Large intestine (tissue), 12 donors: ENCODE data around the gene OR10H2. TPM values are rescaled to one million over a fixed set of nuclear protein-coding genes. Genes with fewer than 3 reads are reported as not detected.
A peak's percentile ranks its signal among the peaks of the same experiment; 100 is the strongest.
"Not testable (repeated sequence)": the region's sequence is repeated elsewhere in the genome, so short reads cannot be mapped to it uniquely, and the experiment has no call there.

ENCODE experiments used
- DNase-seq, 2 donors: peaks; one replicate each; pipeline versions ENCODE4 v3.0.0 to v3.0.0-alpha.2; 2013
- H3K27ac ChIP-seq: one replicate; pipeline ENCODE4 v1.5.1; 2013; ENCODE audit warnings: low read length
- H3K27me3 ChIP-seq: 2 replicates; pipeline ENCODE4 v1.6.1; 2013; ENCODE audit warnings: low read length; ENCODE audit not compliant: control insufficient read depth, insufficient read depth
- H3K36me3 ChIP-seq: 2 replicates; pipeline ENCODE4 v1.6.1; 2013; ENCODE audit warnings: low read length; ENCODE audit not compliant: control insufficient read depth, insufficient read depth
- H3K4me1 ChIP-seq: one replicate; pipeline ENCODE4 v1.6.1; 2013; ENCODE audit warnings: low read length; ENCODE audit not compliant: control insufficient read depth, insufficient read depth
- H3K4me3 ChIP-seq: one replicate; pipeline ENCODE4 v1.5.1; 2013; ENCODE audit warnings: low read length
- H3K9me3 ChIP-seq: one replicate; pipeline ENCODE4 v1.6.1; 2013; ENCODE audit warnings: mild to moderate bottlenecking, low read depth, low read length, moderate library complexity; ENCODE audit not compliant: control insufficient read depth
- WGBS: methylation state at CpG from one replicate; pipeline ENCODE4 v1.1.5; 2013; ENCODE audit warnings: low lambda C conversion rate; ENCODE audit not compliant: insufficient coverage; 5-methylcytosine and 5-hydroxymethylcytosine counted together
- long read RNA-seq, 11 donors: transcript quantifications; one replicate each; lab custom pipeline, GENCODE V29; 2026
- polyA plus RNA-seq: library from polyadenylated mRNA; unstranded; fragments of 120-200 nt; gene quantifications from one replicate; pipeline ENCODE4 v1.2.1, GENCODE V29; 2013

The OR10H2 gene, protein sequence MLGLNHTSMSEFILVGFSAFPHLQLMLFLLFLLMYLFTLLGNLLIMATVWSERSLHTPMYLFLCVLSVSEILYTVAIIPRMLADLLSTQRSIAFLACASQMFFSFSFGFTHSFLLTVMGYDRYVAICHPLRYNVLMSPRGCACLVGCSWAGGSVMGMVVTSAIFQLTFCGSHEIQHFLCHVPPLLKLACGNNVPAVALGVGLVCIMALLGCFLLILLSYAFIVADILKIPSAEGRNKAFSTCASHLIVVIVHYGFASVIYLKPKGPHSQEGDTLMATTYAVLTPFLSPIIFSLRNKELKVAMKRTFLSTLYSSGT
- not detected for polyA plus RNA-seq
- long read RNA-seq, donor 1, result 0 reads
- long read RNA-seq, donor 2, result 0 reads
- long read RNA-seq, donor 3, result 0 reads
- long read RNA-seq, donor 4, result 0 reads
- long read RNA-seq, donor 5, result 0 reads
- long read RNA-seq, donor 6, result 0 reads
- long read RNA-seq, donor 7, result 0 reads
- long read RNA-seq, donor 8, result 0 reads
- long read RNA-seq, donor 9, result 0 reads
- long read RNA-seq, donor 10, result 0 reads
- long read RNA-seq, donor 11, result 0 reads

DNA sequence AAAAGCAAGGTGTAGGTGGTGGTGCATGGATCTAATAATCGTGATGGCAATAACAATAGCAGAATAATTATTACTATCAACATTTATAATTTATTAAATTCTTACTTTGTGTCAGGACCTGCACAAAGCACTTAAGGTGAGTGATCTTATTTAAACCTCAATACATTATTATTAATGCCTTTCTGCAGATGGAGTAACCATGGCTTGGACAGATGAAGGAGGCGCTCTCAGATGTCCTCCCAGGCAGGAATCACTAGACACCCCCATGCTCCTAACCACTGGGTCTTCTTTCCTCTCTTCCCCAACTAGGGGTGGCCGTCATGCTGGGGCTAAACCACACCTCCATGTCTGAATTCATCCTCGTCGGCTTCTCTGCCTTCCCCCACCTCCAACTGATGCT lies at the start of gene OR10H2:
OR10H2 (plus strand) TSS at position 301 of the 400 bp plus-strand sequence; CDS start at position 321, 20 bp downstream.
- H3K27ac ChIP-seq, result no peak within 1 kb of the TSS
- DNase-seq, result no peak
- no peaks in the 10 kb centered on the region for H3K36me3 ChIP-seq
- peaks cover 6% of the 10 kb centered on the region for H3K27me3 ChIP-seq
- H3K4me3 ChIP-seq, result no peak within 1 kb of the TSS
- no peaks in the 10 kb centered on the region for H3K9me3 ChIP-seq
- no CpG with 5 or more reads among the region's 5 CpGs for WGBS
- H3K4me1 ChIP-seq, result no peaks in the 10 kb centered on the region

DNA sequence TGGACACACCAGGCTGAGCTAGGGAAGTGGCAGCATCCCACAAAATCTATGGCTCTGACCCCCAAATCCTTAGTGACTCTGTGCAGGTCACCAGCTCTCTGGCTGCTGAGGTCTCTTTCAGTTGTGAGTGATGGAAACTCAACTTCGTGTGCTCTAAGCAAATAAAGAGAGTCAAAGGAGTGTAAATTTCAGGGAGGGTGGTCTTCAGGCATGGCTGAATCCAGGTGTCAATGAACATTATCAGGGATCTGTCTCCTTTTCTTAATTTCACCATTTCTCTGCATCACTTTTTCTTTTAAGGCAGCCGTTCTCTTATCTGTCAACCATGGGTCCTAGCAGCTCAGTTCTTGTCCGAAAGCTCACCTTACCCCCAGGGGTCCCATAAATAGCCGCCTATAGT lies 48.7 kb upstream of the OR10H2 start:
- H3K4me3 ChIP-seq, result no peak overlapping the region
- H3K27me3 ChIP-seq, result no peaks in the 10 kb centered on the region
- no CpG with 5 or more reads among the region's 4 CpGs for WGBS
- H3K9me3 ChIP-seq, result no peaks in the 10 kb centered on the region
- H3K27ac ChIP-seq, result peak overlapping the region; percentile 95
- peaks cover 29% of the 10 kb centered on the region for H3K4me1 ChIP-seq
- DNase-seq, result no peak
- H3K36me3 ChIP-seq, result peaks cover 12% of the 10 kb centered on the region

DNA sequence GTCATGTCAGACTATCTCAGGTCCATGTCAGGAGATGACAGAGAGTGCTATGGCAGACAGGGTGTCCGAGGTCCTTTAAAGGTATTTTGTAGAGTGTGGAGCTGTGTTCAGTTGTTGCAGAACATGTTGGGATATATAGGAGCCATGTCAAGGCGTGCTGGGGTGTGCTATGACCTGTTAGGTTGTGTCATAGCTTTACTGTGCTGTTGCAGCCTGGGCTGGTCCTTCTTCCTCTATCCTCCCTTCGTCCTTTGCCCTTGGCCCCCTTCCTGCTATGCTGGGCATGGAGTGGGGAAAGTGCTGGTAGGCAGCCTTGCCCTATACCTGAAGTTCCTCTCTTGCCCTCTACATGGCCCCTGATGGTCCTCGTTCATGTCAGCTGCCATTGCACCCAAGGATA lies 48.0 kb upstream of the OR10H2 start:
- H3K27me3 ChIP-seq, H3K9me3 ChIP-seq, DNase-seq, H3K4me3 ChIP-seq: not testable (repeated sequence)
- Histone ChIP-seq H3K36me3 (peaks cover 17% of the 10 kb centered on the region), H3K27ac (peak overlapping the region; percentile 95), H3K4me1 (peaks cover 24% of the 10 kb centered on the region)
- no CpG with 5 or more reads among the region's 4 CpGs for WGBS

DNA sequence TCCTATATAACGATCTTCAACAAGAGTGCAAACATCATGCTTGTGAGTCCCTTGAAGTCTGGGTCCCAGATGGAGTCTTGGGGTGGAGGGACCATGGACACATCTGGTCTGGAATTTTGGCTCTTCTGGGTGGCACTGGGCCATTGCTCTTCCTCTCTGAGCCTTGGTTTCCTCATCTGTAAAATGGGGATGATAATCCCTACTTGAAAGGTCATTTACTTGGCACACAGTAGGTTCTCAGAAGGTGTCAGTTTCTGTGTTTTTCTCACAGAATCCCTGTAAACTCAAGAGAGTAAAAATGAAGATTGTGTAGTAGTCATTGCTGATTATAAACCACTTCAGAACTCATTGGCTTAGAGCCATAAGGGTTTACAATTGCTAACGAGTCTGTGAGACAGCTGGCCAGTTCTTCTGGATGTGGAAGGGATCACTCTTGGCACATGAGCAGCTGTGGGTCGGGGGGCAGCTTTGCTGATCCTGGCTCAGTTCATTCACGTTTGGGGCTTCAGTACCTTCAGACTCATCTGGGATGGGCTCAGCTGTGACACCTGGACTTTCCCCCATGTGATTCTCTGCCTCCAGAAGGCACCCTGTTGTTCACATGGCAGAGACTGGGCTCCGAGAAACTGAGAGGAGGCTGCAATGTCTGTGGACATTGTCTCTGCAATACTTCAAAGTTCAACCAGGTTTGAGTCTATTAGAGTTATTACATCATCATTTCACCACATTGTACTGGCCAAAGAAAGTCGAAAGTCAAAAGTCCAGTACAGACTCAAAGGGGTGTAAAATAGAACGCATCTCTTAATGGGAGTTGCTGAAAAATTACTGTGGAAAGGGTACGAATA lies 47.1 kb upstream of the OR10H2 start:
- H3K27ac ChIP-seq, result peak overlapping the region; percentile 95
- H3K4me1 ChIP-seq, result peaks cover 18% of the 10 kb centered on the region
- no peaks in the 10 kb centered on the region for H3K27me3 ChIP-seq
- WGBS, result no CpG with 5 or more reads among the region's 8 CpGs
- no peaks in the 10 kb centered on the region for H3K9me3 ChIP-seq
- DNase-seq, result peak; percentile 82 to 92
- H3K4me3 ChIP-seq, result no peak overlapping the region
- peaks cover 25% of the 10 kb centered on the region for H3K36me3 ChIP-seq

DNA sequence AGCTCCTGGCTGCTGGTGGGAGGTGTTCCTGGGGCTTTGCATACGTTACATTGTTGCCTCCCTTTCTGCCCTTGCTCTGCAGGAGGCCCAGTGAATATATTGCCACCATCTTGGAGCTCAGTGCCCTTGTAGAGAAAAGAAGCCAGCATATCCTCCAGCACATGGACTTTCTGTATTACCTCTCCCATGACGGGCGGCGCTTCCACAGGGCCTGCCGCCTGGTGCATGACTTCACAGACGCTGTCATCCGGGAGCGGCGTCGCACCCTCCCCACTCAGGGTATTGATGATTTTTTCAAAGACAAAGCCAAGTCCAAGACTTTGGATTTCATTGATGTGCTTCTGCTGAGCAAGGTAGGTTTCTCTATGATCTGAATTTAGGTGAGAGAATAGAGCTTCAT lies 44.4 kb upstream of the OR10H2 start:
- peaks cover 18% of the 10 kb centered on the region for H3K4me1 ChIP-seq
- WGBS, result no CpG with 5 or more reads among the region's 10 CpGs
- no peak for DNase-seq
- H3K36me3 ChIP-seq, result peaks cover 36% of the 10 kb centered on the region
- no peak overlapping the region for H3K27ac ChIP-seq
- H3K9me3 ChIP-seq, result peaks cover 1% of the 10 kb centered on the region
- no peaks in the 10 kb centered on the region for H3K27me3 ChIP-seq
- no peak overlapping the region for H3K4me3 ChIP-seq

DNA sequence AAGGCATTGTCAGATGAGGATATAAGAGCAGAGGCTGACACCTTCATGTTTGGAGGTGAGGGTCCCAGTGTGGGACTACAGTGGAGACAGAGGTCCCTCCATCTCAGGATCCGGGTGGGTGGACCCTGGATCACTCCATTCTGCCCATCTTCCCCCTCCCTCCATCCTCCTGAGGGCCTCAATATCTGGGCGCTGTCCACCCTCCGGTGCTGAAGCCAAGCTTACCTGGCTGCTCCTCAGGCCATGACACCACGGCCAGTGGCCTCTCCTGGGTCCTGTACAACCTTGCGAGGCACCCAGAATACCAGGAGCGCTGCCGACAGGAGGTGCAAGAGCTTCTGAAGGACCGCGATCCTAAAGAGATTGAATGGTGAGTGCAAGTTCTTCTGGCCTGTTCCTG lies 43.0 kb upstream of the OR10H2 start:
- Histone ChIP-seq H3K9me3 (peaks cover 6% of the 10 kb centered on the region), H3K36me3 (peaks cover 33% of the 10 kb centered on the region), H3K27me3 (no peaks in the 10 kb centered on the region), H3K27ac (no peak overlapping the region), H3K4me3 (no peak overlapping the region), H3K4me1 (peaks cover 9% of the 10 kb centered on the region)
- no peak for DNase-seq
- WGBS, result no CpG with 5 or more reads among the region's 9 CpGs

DNA sequence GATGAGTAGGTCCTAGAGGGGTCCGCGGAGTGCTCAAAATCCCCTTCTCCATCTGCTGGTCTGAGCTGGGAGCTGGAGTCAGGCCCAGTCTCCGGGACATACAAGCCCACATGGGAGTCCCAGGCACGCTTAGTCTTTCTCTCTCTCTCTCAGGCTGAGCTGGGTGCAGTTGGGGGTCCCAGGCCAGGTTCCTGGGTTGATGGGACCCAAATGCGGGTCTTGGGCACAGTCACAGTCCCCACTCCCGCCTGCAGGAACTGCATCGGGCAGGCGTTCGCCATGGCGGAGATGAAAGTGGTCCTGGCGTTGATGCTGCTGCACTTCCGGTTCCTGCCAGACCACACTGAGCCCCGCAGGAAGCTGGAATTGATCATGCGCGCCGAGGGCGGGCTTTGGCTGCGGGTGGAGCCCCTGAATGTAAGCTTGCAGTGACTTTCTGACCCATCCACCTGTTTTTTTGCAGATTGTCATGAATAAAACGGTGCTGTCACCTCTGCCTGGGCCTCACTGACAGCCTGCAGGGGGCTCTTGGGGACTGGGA lies 31.1 kb upstream of the OR10H2 start:
- H3K9me3 ChIP-seq, result no peaks in the 10 kb centered on the region
- H3K4me3 ChIP-seq, result no peak overlapping the region
- peaks cover 2% of the 10 kb centered on the region for H3K4me1 ChIP-seq
- peaks cover 2% of the 10 kb centered on the region for H3K36me3 ChIP-seq
- H3K27me3 ChIP-seq, result no peaks in the 10 kb centered on the region
- no peak overlapping the region for H3K27ac ChIP-seq
- WGBS, result no CpG with 5 or more reads among the region's 19 CpGs
- DNase-seq, result no peak

DNA sequence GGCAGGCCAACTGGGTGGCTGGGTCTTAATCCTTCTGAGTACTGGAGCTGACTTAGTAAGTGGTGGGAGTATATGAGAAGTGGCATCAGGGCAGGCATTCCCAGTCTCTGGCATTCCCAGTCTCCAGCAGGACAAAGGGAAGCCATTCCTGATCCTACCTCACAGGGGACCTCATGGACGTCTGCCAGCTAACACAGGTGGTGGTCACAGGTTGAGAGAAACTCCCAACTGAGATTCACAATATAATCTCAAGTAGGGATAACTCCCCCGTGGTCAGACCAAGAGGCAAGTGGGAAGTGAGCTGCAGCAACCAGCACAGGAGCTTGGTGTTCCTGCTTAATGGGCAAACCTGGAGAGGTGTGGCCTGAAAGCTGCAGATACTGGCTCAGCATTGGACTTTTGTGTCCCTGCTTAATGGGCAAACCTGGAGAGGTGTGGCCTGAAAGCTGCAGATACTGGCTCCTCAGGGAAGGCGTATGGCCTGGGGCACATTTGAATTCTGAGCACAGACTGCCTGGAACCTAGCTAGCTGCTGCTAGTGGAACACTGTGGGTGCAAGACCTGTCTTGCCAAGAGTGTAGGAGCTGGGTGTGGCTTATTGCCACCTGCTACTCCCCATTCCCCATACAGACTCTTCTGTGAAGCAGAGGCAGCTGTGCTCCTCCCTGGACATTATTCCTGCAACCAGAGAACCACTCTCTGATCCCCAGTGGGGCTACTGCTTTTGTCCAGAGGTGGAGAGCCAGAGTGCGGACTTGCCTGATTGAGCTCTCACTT lies 25.9 kb upstream of the OR10H2 start:
- no CpG with 5 or more reads among the region's 4 CpGs for WGBS
- H3K9me3 ChIP-seq, result no peaks in the 10 kb centered on the region
- H3K27ac ChIP-seq, result peak overlapping the region; percentile 73
- peaks cover 2% of the 10 kb centered on the region for H3K36me3 ChIP-seq
- H3K4me3 ChIP-seq, result no peak overlapping the region
- DNase-seq, result peak; percentile 54 to 81
- H3K27me3 ChIP-seq, result no peaks in the 10 kb centered on the region
- peaks cover 9% of the 10 kb centered on the region for H3K4me1 ChIP-seq

DNA sequence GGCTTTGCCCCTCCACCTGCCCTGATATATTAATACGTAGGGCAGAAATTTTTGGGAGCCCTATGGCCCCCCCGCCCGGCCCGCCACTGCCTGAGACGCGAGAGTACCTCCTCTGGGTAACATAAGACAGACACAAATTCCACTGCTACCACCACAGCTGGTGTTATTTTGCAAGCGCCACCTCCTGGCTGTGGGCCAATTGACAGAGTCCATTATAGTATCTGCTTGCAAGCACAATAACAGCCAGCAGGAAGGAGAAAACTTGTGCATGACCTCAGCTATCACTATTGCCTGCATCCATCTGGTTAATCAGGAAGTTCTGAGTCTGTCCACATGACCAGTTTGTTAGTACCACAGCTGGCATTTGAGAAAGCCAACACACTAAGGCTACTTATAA lies 25.3 kb upstream of the OR10H2 start:
- H3K27me3 ChIP-seq, result no peaks in the 10 kb centered on the region
- DNase-seq, result peak; percentile 88 to 92
- peaks cover 2% of the 10 kb centered on the region for H3K36me3 ChIP-seq
- WGBS, result no CpG with 5 or more reads among the region's 7 CpGs
- H3K27ac ChIP-seq, result peak overlapping the region; percentile 73
- no peak overlapping the region for H3K4me3 ChIP-seq
- peaks cover 9% of the 10 kb centered on the region for H3K4me1 ChIP-seq
- no peaks in the 10 kb centered on the region for H3K9me3 ChIP-seq
